Smooth muscle cell (in vitro differentiated cells): ENCODE data around the gene GCDH. TPM values are rescaled to one million over a fixed set of nuclear protein-coding genes. Genes with fewer than 3 reads are reported as not detected.

ENCODE experiments used
- DNase-seq: peaks from one replicate; lab custom pipeline; 2025; ENCODE audit not compliant: unreplicated experiment; lab: John Stamatoyannopoulos, UW
- H2AFZ ChIP-seq: fragments of 200-600 bp; sonication (generic); 2 replicates; pipeline ENCODE4 v1.6.0; 2016; ENCODE audit warnings: antibody characterized with exemption, low read depth, mild to moderate bottlenecking
- H3F3A ChIP-seq: fragments of 200-600 bp; sonication (generic); 2 replicates; pipeline ENCODE4 v1.6.0; 2017; ENCODE audit warnings: antibody characterized with exemption, low read depth
- H3K27ac ChIP-seq: fragments of 200-600 bp; sonication (generic); 2 replicates; pipeline ENCODE4 v1.5.1; 2016; ENCODE audit warnings: low read depth, mild to moderate bottlenecking
- H3K27me3 ChIP-seq: fragments of 200-600 bp; sonication (generic); 2 replicates; pipeline ENCODE4 v1.6.1; 2016; ENCODE audit warnings: low read depth, mild to moderate bottlenecking
- H3K36me3 ChIP-seq: fragments of 200-600 bp; sonication (generic); 2 replicates; pipeline ENCODE4 v1.5.1; 2016; ENCODE audit warnings: low read depth
- H3K4me1 ChIP-seq: fragments of 200-600 bp; sonication (generic); 2 replicates; pipeline ENCODE4 v1.5.1; 2016; ENCODE audit warnings: low read depth
- H3K4me2 ChIP-seq: fragments of 200-600 bp; sonication (generic); 2 replicates; pipeline ENCODE4 v1.6.0; 2016; ENCODE audit warnings: mild to moderate bottlenecking
- H3K4me3 ChIP-seq: fragments of 200-600 bp; sonication (generic); 2 replicates; pipeline ENCODE4 v1.5.1; 2016; ENCODE audit warnings: mild to moderate bottlenecking
- H3K79me2 ChIP-seq: fragments of 200-600 bp; sonication (generic); 2 replicates; pipeline ENCODE4 v1.6.0; 2016; ENCODE audit warnings: low read depth, mild to moderate bottlenecking
- H3K9ac ChIP-seq: fragments of 200-600 bp; sonication (generic); 2 replicates; pipeline ENCODE4 v1.6.0; 2016; ENCODE audit warnings: low read depth
- H3K9me3 ChIP-seq: fragments of 200-600 bp; sonication (generic); replicated peaks from 2 replicates; pipeline ENCODE4 v1.5.1; 2016; ENCODE audit warnings: low read depth
- H4K20me1 ChIP-seq: fragments of 200-600 bp; sonication (generic); 2 replicates; pipeline ENCODE4 v1.6.0; 2016; ENCODE audit warnings: low read depth
- WGBS: methylation state at CpG from one replicate; pipeline ENCODE4 v1.1.7; 2016; ENCODE audit warnings: low lambda C conversion rate; 5-methylcytosine and 5-hydroxymethylcytosine counted together
- polyA plus RNA-seq: library from polyadenylated mRNA; unstranded; fragments of >200 nt; fragmentation: Nextera tagmentation; extraction: Ambion mirVana; gene quantifications from 2 replicates; pipeline ENCODE4 v1.2.1, GENCODE V29; 2016
- total RNA-seq: library from RNA; depleted of rRNA; stranded (reverse); fragments of >200 nt; gene quantifications from 2 replicates; pipeline ENCODE4 v1.2.3, GENCODE V29; 2014
- TF ChIP-seq, protein P1 (sequence below): fragments of 200-600 bp; sonication (generic); IDR thresholded peaks from 2 replicates; pipeline ENCODE4 v1.5.1; 2017; ENCODE audit warnings: borderline replicate concordance, mild to moderate bottlenecking, antibody characterized with exemption; ENCODE audit not compliant: insufficient read depth, poor library complexity, severe bottlenecking

Gene GCDH
- total and polyA plus RNA-seq, 2 experiments from 2014 or later: 9.7 to 15.3 TPM

DNA sequence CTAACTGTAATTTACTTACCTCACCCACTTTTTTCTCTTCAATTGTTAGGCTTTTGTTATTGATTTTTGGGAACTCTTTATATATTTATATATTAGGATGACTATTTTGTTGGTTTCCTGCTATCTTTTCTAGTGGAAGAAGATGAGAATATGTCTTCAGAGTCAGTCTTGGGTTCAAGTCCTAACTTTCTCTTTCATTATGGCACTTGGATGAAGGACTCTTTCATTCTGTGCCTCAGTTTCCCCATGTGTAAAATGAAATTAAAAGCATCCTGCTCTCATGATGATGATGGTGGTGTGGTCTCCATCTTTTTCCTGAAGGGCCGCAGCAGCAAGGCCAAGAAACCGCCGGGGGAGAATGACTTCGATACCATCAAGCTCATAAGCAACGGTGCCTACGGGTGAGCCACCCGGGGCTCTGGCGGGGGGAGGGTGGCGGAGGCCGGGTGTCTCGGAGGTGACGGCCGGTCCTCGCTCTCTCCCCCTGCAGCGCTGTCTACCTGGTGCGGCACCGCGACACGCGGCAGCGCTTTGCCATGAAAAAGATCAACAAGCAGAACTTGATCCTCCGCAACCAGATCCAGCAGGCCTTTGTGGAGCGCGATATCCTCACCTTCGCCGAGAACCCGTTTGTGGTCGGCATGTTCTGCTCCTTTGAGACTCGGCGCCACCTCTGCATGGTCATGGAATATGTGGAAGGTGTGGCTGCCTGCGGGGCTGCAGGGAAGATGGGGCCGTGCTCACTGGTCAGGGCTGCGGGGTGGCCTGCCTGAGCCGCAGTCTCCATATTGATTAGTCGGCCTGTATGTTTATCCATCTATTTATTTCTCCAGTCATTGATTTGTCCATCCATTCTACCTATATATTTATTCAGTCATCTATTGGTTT lies 32.7 kb upstream of the GCDH start:
- TF ChIP-seq, protein P1, sequence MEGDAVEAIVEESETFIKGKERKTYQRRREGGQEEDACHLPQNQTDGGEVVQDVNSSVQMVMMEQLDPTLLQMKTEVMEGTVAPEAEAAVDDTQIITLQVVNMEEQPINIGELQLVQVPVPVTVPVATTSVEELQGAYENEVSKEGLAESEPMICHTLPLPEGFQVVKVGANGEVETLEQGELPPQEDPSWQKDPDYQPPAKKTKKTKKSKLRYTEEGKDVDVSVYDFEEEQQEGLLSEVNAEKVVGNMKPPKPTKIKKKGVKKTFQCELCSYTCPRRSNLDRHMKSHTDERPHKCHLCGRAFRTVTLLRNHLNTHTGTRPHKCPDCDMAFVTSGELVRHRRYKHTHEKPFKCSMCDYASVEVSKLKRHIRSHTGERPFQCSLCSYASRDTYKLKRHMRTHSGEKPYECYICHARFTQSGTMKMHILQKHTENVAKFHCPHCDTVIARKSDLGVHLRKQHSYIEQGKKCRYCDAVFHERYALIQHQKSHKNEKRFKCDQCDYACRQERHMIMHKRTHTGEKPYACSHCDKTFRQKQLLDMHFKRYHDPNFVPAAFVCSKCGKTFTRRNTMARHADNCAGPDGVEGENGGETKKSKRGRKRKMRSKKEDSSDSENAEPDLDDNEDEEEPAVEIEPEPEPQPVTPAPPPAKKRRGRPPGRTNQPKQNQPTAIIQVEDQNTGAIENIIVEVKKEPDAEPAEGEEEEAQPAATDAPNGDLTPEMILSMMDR: no peak
- no peak for DNase-seq

DNA sequence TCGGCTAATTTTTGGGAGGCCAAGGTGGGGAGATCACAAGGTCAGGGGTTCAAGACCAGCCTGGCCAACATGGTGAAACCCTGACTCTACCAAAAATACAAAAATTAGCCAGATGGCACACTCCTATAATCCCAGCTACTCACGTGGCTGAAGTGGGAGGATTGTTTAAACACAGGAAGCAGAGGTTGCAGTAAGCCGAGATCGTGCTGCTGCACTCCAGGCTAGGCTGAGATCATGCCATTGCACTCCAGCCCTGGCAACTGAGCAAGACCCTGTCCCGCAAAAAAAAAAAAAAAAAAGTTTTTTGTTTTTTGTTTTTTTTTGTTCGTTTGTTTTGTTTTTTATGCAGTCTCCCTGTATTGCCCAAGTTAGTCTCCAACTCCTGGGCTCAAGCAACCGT lies 31.4 kb upstream of the GCDH start:
- DNase-seq: no peak
- H3K4me1 ChIP-seq: no peaks in the 10 kb centered on the region
- H3K79me2 ChIP-seq: no peaks in the 10 kb centered on the region
- no peak overlapping the region for H3K27ac ChIP-seq
- H4K20me1 ChIP-seq: no peaks in the 10 kb centered on the region
- TF ChIP-seq, protein P1: no peak
- no peaks in the 10 kb centered on the region for H3K27me3 ChIP-seq
- H3K9ac ChIP-seq: no peak overlapping the region
- no peaks in the 10 kb centered on the region for H3K9me3 ChIP-seq
- 70% methylated on average over 7 of the region's 7 CpGs for WGBS
- no peaks in the 10 kb centered on the region for H3F3A ChIP-seq
- no peak overlapping the region for H3K4me2 ChIP-seq
- H3K36me3 ChIP-seq: no peaks in the 10 kb centered on the region
- H3K4me3 ChIP-seq: no peak overlapping the region
- no peak overlapping the region for H2AFZ ChIP-seq

More for the DNA sequence above, 32.7 kb upstream of the GCDH start:
- Histone ChIP-seq H3K36me3 (no peaks in the 10 kb centered on the region), H3K27me3 (no peaks in the 10 kb centered on the region), H3K4me1 (no peaks in the 10 kb centered on the region), H3K4me3 (no peak overlapping the region), H3K4me2 (no peak overlapping the region), H3K9ac (no peak overlapping the region), H3F3A (no peaks in the 10 kb centered on the region), H2AFZ (no peak overlapping the region), H3K79me2 (no peaks in the 10 kb centered on the region), H3K27ac (no peak overlapping the region), H3K9me3 (no peaks in the 10 kb centered on the region), H4K20me1 (no peaks in the 10 kb centered on the region)
- WGBS: 96% methylated on average over 35 of the region's 35 CpGs

DNA sequence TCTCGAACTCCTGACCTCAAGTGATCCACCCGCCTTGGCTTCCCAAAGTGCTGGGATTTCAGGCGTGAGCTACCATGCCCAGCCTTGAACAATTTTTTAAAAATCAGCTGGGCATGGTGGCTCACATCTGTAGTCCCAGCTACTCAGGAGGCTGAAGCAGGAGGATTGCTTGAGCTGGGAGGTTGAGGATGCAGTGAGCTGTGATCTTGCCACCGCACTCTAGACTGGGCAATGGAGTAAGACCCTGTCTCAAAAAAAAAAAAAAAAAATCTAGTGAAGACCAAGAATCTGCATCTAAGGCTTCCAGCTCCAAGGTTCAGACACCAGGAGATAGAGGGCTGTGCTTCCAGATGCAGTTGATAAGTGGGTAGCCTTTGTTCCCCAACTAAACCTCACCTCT lies 26.8 kb upstream of the GCDH start:
- DNase-seq: no peak
- H3K79me2 ChIP-seq: no peaks in the 10 kb centered on the region
- no peaks in the 10 kb centered on the region for H3K27me3 ChIP-seq
- H3K9ac ChIP-seq: no peak overlapping the region
- H4K20me1 ChIP-seq: no peaks in the 10 kb centered on the region
- H3K4me2 ChIP-seq: no peak overlapping the region
- no peak overlapping the region for H3K4me3 ChIP-seq
- H3K27ac ChIP-seq: no peak overlapping the region
- H3K9me3 ChIP-seq: no peaks in the 10 kb centered on the region
- WGBS: 89% methylated on average over 4 of the region's 4 CpGs
- H3K4me1 ChIP-seq: peaks cover 4% of the 10 kb centered on the region
- no peaks in the 10 kb centered on the region for H3K36me3 ChIP-seq
- H2AFZ ChIP-seq: no peak overlapping the region
- TF ChIP-seq, protein P1: no peak
- H3F3A ChIP-seq: no peaks in the 10 kb centered on the region
